ENCODE measurements around the gene SRSF9.

The SRSF9 gene

DNA sequence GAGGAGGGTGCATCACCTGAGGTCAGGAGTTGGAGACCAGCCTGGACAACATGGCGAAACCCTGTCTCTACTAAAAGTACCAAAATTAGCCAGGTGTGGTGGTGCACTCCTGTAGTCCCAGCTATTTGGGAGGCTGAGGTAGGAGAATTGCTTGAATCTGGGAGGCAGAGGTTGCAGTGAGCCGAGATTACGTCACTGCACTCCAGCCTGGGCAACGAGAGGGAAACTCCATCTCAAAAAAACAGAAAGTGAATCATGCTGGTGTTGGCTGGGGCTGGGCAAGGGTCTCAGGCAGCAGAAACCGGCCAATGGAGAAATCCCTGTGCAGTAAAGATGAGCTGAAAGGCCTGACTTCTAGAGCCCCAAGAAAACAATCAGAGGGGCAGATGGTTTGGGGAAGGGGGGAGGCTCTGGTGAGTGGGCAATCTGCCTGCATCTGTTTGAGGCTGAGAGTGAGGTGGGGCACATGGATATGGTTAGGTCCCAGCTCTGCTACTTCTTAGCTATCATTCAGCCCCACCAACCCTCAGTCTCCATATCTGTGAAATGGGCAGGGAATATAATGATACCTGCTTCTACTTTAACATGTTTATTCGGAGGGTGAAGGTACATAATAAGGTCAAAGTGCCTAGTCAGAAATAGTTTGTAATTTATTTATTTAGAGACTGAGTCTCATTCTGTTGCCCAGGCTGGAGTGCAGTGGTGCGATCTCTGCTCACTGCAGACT, 52.9 kb downstream of the SRSF9 start:
- FAIRE-seq (no peak), DNase-seq (ENCODE audit: insufficient read length, low spot score) (no peak)

DNA sequence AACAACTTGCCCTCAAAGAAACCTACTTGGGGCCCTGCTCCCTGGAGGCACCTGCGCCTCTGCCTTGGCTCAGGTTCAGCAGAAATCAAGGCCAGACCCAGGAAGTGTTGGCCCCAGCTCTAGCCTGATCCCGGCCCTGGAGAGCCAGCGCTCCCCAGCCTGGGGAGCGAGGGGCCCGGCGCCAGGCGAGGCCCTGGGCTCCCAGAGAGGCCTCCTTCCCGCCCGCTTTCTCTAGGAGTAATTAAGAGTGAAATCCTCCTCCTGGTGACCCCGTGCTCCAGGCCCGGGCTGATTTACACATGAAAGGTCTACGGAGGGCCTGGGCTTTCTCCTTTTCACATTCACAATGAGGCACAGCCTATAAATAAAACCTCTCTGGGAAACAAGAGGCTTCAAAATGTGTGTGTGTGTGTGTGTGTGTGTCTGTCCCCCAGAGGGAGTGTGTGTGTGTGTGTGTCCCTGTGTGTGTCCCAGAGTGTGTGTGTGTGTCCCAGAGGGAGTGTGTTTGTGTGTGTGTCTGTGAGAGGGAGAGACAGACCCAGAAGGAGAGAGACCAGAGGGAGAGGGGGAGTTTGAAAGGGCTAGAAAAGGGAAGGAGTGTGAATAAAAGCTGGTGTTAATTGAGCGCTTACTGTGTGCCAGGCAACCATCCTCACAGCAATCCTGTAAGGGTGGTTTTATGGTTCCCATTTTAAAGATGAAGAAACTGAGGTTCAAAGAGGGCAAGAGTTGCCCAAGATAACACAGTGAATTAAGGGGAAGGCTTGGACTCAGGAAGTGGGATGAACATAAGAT, 55.5 kb downstream of the SRSF9 start:
- no peak for DNase-seq (ENCODE audit: insufficient read length, low spot score)
- FAIRE-seq: no peak

DNA sequence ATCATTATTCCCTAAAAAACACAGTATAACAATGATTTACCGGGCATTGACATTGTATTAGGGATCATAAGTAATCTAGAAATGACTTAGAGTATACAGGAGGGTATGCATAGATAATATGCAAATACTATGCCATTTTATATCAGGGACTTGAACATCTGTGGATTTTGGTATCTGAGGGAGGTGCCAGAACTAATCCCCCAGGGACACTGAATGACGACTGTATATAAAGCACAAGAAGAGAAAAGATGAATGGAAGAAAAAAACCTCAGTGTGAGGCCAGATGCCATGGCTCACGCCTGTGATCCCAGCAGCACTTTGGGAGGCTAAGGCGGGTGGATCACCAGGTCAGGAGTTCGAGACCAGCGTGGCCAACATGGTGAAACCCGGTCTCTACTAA, 57.1 kb downstream of the SRSF9 start:
- no peak for FAIRE-seq

More for the DNA sequence above, 57.1 kb downstream of the SRSF9 start:
- DNase-seq (ENCODE audit: insufficient read length, low spot score): no peak

All from GM19239 (cell line).